Brain microvascular endothelial cell (primary cell): ENCODE measurements around the gene MMD2.

ENCODE experiments used
- DNase-seq: peaks from one replicate; pipeline ENCODE4 v3.0.0-alpha.2; 2020
- H3K27ac ChIP-seq: fragments of 250-450 bp; sonication (Bioruptor Pico); 2 replicates; pipeline ENCODE4 v1.5.1; 2020; ENCODE audit warnings: mild to moderate bottlenecking, moderate library complexity
- H3K27me3 ChIP-seq: fragments of 250-450 bp; sonication (Bioruptor Pico); replicated peaks from 2 replicates; pipeline ENCODE4 v1.5.1; 2020; ENCODE audit warnings: mild to moderate bottlenecking
- H3K36me3 ChIP-seq: fragments of 250-450 bp; sonication (Bioruptor Pico); replicated peaks from 2 replicates; pipeline ENCODE4 v1.5.1; 2020; ENCODE audit warnings: mild to moderate bottlenecking
- H3K4me3 ChIP-seq: 2 replicates; pipeline ENCODE4 v1.5.1; 2011; ENCODE audit warnings: low read depth, mild to moderate bottlenecking, control low read depth, low read length, moderate library complexity
- in situ Hi-C: cut with HindIII; loops from 2 replicates; pipeline ENCODE4 v1.10.0; 2017; ENCODE audit warnings: low sequenced_read_pairs, low pct_ligation_motif_present
- TF ChIP-seq, protein P1 (sequence below): IDR thresholded peaks from 2 replicates; pipeline ENCODE4 v1.5.1; 2011; ENCODE audit warnings: low read depth, mild to moderate bottlenecking, moderate library complexity, low read length, control low read depth, inconsistent platforms; ENCODE audit errors: missing control alignments

Gene MMD2

DNA sequence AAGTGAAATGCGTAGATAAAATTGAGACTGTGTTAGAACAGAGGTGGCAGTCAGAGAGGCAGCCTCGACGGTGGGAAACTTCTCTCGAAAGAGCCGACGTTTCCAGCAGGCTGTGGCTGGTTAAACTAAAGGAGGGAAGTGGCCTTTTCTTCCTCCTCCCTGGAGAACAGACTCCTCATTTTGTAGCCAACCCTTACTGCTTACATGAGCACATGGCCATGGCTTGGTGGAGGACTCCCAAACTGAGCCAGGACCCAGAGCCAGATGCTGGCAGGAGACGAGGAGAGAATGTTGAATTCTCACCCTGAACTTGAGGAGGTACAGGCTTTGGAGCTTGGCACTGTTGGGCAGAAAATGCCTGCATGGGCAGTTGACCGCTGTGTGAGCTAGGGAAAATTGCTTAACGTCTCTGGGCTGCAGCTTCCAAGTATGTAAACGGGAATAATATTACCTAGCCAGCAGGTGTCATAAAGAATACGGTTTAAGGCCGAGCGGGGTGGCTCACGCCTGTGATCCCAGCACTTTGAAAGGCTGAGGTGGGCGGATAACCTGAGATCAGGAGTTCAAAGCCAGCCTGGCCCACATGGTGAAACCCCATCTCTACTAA is 24.5 kb downstream of the MMD2 start:
- Histone ChIP-seq H3K27ac (no peak overlapping the region), H3K36me3 (no peaks in the 10 kb centered on the region), H3K27me3 (no peaks in the 10 kb centered on the region), H3K4me3 (no peak overlapping the region)
- DNase-seq = no peak
- TF ChIP-seq, protein P1, sequence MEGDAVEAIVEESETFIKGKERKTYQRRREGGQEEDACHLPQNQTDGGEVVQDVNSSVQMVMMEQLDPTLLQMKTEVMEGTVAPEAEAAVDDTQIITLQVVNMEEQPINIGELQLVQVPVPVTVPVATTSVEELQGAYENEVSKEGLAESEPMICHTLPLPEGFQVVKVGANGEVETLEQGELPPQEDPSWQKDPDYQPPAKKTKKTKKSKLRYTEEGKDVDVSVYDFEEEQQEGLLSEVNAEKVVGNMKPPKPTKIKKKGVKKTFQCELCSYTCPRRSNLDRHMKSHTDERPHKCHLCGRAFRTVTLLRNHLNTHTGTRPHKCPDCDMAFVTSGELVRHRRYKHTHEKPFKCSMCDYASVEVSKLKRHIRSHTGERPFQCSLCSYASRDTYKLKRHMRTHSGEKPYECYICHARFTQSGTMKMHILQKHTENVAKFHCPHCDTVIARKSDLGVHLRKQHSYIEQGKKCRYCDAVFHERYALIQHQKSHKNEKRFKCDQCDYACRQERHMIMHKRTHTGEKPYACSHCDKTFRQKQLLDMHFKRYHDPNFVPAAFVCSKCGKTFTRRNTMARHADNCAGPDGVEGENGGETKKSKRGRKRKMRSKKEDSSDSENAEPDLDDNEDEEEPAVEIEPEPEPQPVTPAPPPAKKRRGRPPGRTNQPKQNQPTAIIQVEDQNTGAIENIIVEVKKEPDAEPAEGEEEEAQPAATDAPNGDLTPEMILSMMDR = no peak
- in situ Hi-C loops = no loop called here

DNA sequence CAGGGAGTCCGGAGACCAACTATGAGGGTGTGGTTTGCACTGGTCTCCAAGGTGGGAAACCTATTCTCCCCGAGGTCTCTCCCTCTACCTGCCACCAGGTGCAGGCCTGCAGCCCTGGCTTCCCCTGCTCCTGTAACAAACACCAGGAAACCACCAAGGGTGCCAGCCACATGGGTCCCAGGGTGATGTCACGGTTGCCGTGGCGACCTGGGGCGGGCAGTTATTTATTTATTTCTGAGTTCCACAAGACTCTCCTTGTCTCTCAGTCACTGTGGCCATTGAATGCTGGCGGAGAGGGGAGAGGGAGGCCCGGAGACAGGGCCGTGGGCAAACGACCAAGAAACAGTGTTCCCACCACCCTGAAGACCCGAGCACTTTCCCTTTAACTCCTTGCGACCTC is 27.0 kb downstream of the MMD2 start:
- Histone ChIP-seq H3K27ac (no peak overlapping the region), H3K36me3 (no peaks in the 10 kb centered on the region), H3K27me3 (no peaks in the 10 kb centered on the region), H3K4me3 (no peak overlapping the region)
- in situ Hi-C loops = no loop called here
- DNase-seq = no peak
- TF ChIP-seq, protein P1 = no peak

DNA sequence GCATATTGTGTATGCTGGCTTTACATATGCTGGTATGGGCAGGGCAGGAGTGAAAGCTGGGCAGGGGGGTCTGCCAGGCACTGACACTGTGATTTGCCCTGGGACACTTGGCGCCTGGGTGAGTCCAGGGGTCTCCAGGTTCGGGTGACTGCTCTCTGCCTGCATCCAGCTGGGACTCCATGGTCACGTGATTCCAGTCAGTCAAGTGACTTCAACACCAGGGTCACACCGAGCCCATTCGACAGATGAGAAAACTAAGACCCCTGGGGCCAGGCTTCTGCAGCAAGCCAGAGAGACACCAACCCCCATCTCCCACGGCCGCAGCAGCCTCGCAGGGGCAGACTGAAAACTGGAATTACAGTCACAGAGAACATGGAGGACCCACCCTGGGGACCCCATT is 30.0 kb downstream of the MMD2 start:
- no peak for DNase-seq
- Histone ChIP-seq H3K27me3 (no peaks in the 10 kb centered on the region), H3K36me3 (no peaks in the 10 kb centered on the region), H3K4me3 (no peak overlapping the region), H3K27ac (no peak overlapping the region)
- in situ Hi-C loops = no loop called here
- TF ChIP-seq, protein P1 = no peak

DNA sequence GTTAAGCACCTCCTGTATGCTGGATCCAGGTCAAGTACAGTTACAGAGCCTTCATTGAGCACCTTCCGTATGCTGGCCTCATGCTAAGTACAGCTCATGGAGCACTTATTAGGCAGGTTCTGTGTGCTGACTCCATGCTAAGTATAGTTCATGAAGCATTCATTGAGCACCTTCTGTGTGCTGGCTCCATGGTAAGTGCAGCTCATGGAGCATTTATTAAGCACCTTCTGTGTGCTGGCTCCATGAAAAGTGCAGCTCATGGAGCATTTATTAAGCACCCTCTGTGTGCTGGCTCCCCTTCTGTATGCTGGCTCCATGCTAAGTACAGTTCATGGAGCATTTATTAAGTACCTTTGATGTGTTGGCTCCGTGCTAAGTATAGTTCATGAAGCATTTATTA is 30.5 kb downstream of the MMD2 start:
- in situ Hi-C loops = no loop called here
- no peak overlapping the region for H3K27ac ChIP-seq
- H3K36me3 ChIP-seq = no peaks in the 10 kb centered on the region
- H3K27me3 ChIP-seq = no peaks in the 10 kb centered on the region
- TF ChIP-seq, protein P1 = no peak
- no peak for DNase-seq
- no peak overlapping the region for H3K4me3 ChIP-seq

DNA sequence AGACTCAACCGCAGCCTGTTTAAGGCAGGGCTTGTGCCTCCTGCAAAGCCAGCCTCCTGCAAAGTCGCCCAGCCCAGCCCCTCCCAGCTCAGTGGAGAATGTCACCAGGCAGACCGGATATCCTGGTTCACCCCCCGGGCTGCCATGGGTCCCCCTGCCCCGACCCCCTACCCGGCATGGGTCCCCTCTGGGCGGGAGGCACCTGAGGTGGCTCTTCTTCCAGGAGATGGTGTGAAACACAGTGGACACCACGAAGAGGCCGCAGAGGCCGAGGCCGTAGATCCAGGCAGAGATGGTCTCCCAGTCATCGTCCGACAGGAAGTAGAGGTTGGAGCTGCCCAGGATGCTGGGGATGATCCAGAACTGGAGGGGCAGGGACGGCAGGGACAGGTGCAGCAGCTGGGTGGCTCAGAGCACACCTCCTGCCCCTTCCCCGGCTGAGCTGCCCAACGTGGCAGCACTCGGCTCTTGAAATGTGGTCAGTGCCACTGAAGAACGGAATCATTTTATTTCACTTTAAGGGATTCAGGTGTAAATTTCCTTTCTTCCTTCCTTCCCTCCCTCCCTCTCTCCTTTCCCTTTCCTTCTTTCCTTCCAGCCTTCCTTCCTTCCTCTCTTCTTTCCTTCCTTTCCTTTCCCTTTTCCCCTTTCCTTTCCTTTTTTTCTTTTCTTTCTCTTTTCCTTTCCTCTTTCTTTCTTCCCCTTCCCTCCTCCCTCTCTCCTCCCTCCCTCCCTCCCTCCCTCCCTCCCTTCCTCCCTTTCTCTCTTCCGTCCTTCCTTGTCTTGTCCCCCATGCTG is 38.8 kb downstream of the MMD2 start:
- in situ Hi-C loops = no loop called here
- Histone ChIP-seq H3K27ac (no peak overlapping the region), H3K4me3 (no peak overlapping the region), H3K27me3 (no peaks in the 10 kb centered on the region), H3K36me3 (no peaks in the 10 kb centered on the region)
- TF ChIP-seq, protein P1 = no peak
- DNase-seq = no peak
